GM12891 (cell line): Measurements from ENCODE around the gene KDR.

Source experiments
- POLR2A ChIP-seq: IDR thresholded peaks from 2 replicates; pipeline ENCODE4 v1.6.1; 2011; ENCODE audit warnings: low read depth, low read length, control low read depth
- POLR2AphosphoS5 ChIP-seq: IDR thresholded peaks from 2 replicates; pipeline ENCODE4 v1.6.1; 2011; ENCODE audit warnings: low read depth, low read length, control low read depth

GRCh38 chr4:55143858-55144257, 18.5 kb upstream of the KDR start:
- TF ChIP-seq POLR2AphosphoS5 (no peak), POLR2A (no peak)
